Neural cell (in vitro differentiated cells): ENCODE data around the gene CPXM2.

Source experiments
- CTCF ChIP-seq: fragments of 450-650 bp; IDR thresholded peaks from 2 replicates; pipeline ENCODE4 v1.5.1; 2014; ENCODE audit warnings: antibody characterized with exemption, mild to moderate bottlenecking, moderate library complexity; ENCODE audit not compliant: poor library complexity, severe bottlenecking
- EP300 ChIP-seq: fragments of 450-650 bp; conservative IDR thresholded peaks from 2 replicates; pipeline ENCODE4 v1.6.1; 2014; ENCODE audit warnings: antibody characterized with exemption, mild to moderate bottlenecking, moderate library complexity; ENCODE audit not compliant: poor library complexity, severe bottlenecking
- EZH2 ChIP-seq: fragments of 200-600, 300-800 bp; shearing (Covaris generic), sonication (generic); IDR thresholded peaks from 2 replicates; pipeline ENCODE4 v1.6.1; 2014; ENCODE audit warnings: antibody characterized with exemption, low read length, borderline replicate concordance, mild to moderate bottlenecking; ENCODE audit not compliant: insufficient read depth, poor library complexity, severe bottlenecking
- POLR2AphosphoS5 ChIP-seq: IDR thresholded peaks from 2 replicates; pipeline ENCODE4 v1.6.1; 2012
- RAD21 ChIP-seq: fragments of 450-650 bp; conservative IDR thresholded peaks from 2 replicates; pipeline ENCODE4 v1.6.1; 2014; ENCODE audit warnings: antibody characterized with exemption, mild to moderate bottlenecking, moderate library complexity
- SMC3 ChIP-seq: fragments of 450-650 bp; conservative IDR thresholded peaks from 2 replicates; pipeline ENCODE4 v1.6.1; 2014; ENCODE audit warnings: antibody characterized with exemption, mild to moderate bottlenecking, moderate library complexity; ENCODE audit not compliant: poor library complexity
- TAF1 ChIP-seq: IDR thresholded peaks from 2 replicates; pipeline ENCODE4 v1.6.1; 2012; ENCODE audit warnings: low read depth

DNA sequence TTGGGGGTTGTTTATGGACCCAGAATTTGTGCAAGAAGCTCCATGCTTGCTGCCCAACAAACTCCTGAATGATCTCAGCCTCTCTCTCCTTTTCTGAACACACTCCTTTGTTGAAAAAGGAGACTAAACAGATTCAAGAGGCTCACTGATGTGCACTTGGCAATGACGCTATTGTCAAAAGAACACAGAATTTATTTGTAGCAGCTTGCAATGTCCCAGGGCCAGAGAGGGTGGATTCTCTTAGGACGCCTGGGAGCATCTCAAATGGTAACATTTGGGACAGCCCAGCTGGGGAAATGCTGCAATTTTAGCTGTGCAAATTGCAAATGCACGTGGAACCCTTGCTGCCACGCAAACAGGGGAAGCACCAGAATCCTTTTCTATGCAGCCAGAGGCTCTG, 145.5 kb downstream of the CPXM2 start:
- TF ChIP-seq CTCF, result no peak
- TF ChIP-seq SMC3, result no peak
- no peak for TF ChIP-seq RAD21
- TF ChIP-seq EP300, result no peak
- TF ChIP-seq EZH2, result no peak
- TF ChIP-seq TAF1, result no peak
- no peak for TF ChIP-seq POLR2AphosphoS5
